Neural cell (in vitro differentiated cells): ENCODE measurements around the gene EDN1. TPM values are rescaled to one million over a fixed set of nuclear protein-coding genes. Genes with fewer than 3 reads are reported as not detected.

Experiments
- H2AFZ ChIP-seq: fragments of 200-600, 300-800 bp; sonication (generic), shearing (Covaris generic); 2 replicates; pipeline ENCODE4 v1.6.0; 2014; ENCODE audit warnings: low read depth, mild to moderate bottlenecking, antibody characterized with exemption, low read length, moderate library complexity
- H3F3A ChIP-seq: fragments of 200-600 bp; shearing (Covaris generic); 2 replicates; pipeline ENCODE4 v1.6.1; 2016; ENCODE audit warnings: mild to moderate bottlenecking, moderate library complexity, mixed read lengths, antibody characterized with exemption, low read length; ENCODE audit not compliant: insufficient read depth, poor library complexity, severe bottlenecking
- H3K27ac ChIP-seq: fragments of 200-600, 300-800 bp; sonication (generic), shearing (Covaris generic); 2 replicates; pipeline ENCODE4 v1.5.1; 2014; ENCODE audit warnings: mild to moderate bottlenecking, low read length, moderate library complexity
- H3K27me3 ChIP-seq: fragments of 300-800, 200-600 bp; sonication (generic), shearing (Covaris generic); 2 replicates; pipeline ENCODE4 v1.6.0; 2014; ENCODE audit warnings: mild to moderate bottlenecking, low read depth, low read length, moderate library complexity; ENCODE audit not compliant: insufficient read depth
- H3K36me3 ChIP-seq: fragments of 300-800, 200-600 bp; sonication (generic), shearing (Covaris generic); 2 replicates; pipeline ENCODE4 v1.5.1; 2014; ENCODE audit warnings: mild to moderate bottlenecking, antibody characterized with exemption, low read length, moderate library complexity; ENCODE audit not compliant: insufficient read depth
- H3K4me2 ChIP-seq: fragments of 300-800, 200-600 bp; sonication (generic), shearing (Covaris generic); 2 replicates; pipeline ENCODE4 v1.6.0; 2014; ENCODE audit warnings: mild to moderate bottlenecking, low read length
- H3K4me3 ChIP-seq: fragments of 300-800, 200-600 bp; sonication (generic), shearing (Covaris generic); 2 replicates; pipeline ENCODE4 v1.5.1; 2014; ENCODE audit warnings: mild to moderate bottlenecking, low read length, moderate library complexity
- H3K79me2 ChIP-seq: fragments of 200-600 bp; shearing (Covaris generic); replicated peaks from 2 replicates; pipeline ENCODE4 v1.6.0; 2014; ENCODE audit warnings: mild to moderate bottlenecking, low read length, moderate library complexity; ENCODE audit not compliant: insufficient read depth
- H3K9ac ChIP-seq: fragments of 300-800, 200-600 bp; sonication (generic), shearing (Covaris generic); 2 replicates; pipeline ENCODE4 v1.6.1; 2016; ENCODE audit warnings: mild to moderate bottlenecking, low read length, mixed read lengths
- H3K9me2 ChIP-seq: fragments of 200-600 bp; shearing (Covaris generic); 2 replicates; pipeline ENCODE4 v1.6.1; 2016; ENCODE audit warnings: mild to moderate bottlenecking, low read length, mixed read lengths; ENCODE audit not compliant: insufficient read depth
- H3K9me3 ChIP-seq: fragments of 200-600, 300-800 bp; sonication (generic), shearing (Covaris generic); 2 replicates; pipeline ENCODE4 v1.6.1; 2016; ENCODE audit warnings: mild to moderate bottlenecking, mixed run types, low read length, moderate library complexity, mixed read lengths
- H4K20me1 ChIP-seq: fragments of 200-600 bp; shearing (Covaris generic); 2 replicates; pipeline ENCODE4 v1.6.1; 2016; ENCODE audit warnings: mild to moderate bottlenecking, mixed run types; ENCODE audit not compliant: insufficient read depth
- CTCF ChIP-seq: fragments of 450-650 bp; IDR thresholded peaks from 2 replicates; pipeline ENCODE4 v1.5.1; 2014; ENCODE audit warnings: antibody characterized with exemption, mild to moderate bottlenecking, moderate library complexity; ENCODE audit not compliant: poor library complexity, severe bottlenecking
- EP300 ChIP-seq: fragments of 450-650 bp; conservative IDR thresholded peaks from 2 replicates; pipeline ENCODE4 v1.6.1; 2014; ENCODE audit warnings: antibody characterized with exemption, mild to moderate bottlenecking, moderate library complexity; ENCODE audit not compliant: poor library complexity, severe bottlenecking
- EZH2 ChIP-seq: fragments of 200-600, 300-800 bp; shearing (Covaris generic), sonication (generic); IDR thresholded peaks from 2 replicates; pipeline ENCODE4 v1.6.1; 2014; ENCODE audit warnings: antibody characterized with exemption, low read length, borderline replicate concordance, mild to moderate bottlenecking; ENCODE audit not compliant: insufficient read depth, poor library complexity, severe bottlenecking
- MXI1 ChIP-seq: fragments of 450-650 bp; conservative IDR thresholded peaks from 2 replicates; pipeline ENCODE4 v1.6.1; 2014; ENCODE audit warnings: antibody characterized with exemption, mild to moderate bottlenecking; ENCODE audit not compliant: poor library complexity, severe bottlenecking
- POLR2AphosphoS5 ChIP-seq: IDR thresholded peaks from 2 replicates; pipeline ENCODE4 v1.6.1; 2012
- RAD21 ChIP-seq: fragments of 450-650 bp; conservative IDR thresholded peaks from 2 replicates; pipeline ENCODE4 v1.6.1; 2014; ENCODE audit warnings: antibody characterized with exemption, mild to moderate bottlenecking, moderate library complexity
- SMC3 ChIP-seq: fragments of 450-650 bp; conservative IDR thresholded peaks from 2 replicates; pipeline ENCODE4 v1.6.1; 2014; ENCODE audit warnings: antibody characterized with exemption, mild to moderate bottlenecking, moderate library complexity; ENCODE audit not compliant: poor library complexity
- TAF1 ChIP-seq: IDR thresholded peaks from 2 replicates; pipeline ENCODE4 v1.6.1; 2012; ENCODE audit warnings: low read depth
- polyA plus RNA-seq: library from polyadenylated mRNA; depleted of rRNA; stranded (reverse); fragments of >200 nt; gene quantifications from 2 replicates; pipeline ENCODE4 v1.2.3, GENCODE V29; 2014
- TF ChIP-seq, protein P1 (sequence below): IDR thresholded peaks from 2 replicates; pipeline ENCODE4 v1.6.1; 2012; ENCODE audit warnings: borderline replicate concordance

EDN1 gene
- polyA plus RNA-seq, 1 donor from 2014 or later = 2.2 TPM

- Histone ChIP-seq H3K9me3 (no peaks in the 10 kb centered on the region), H3K4me3 (no peak overlapping the region), H3K9me2 (no peaks in the 10 kb centered on the region), H4K20me1 (no peaks in the 10 kb centered on the region), H3K9ac (no peak overlapping the region), H3K27ac (no peak overlapping the region), H3K27me3 (peaks cover 41% of the 10 kb centered on the region), H3K4me2 (no peak overlapping the region), H3F3A (no peaks in the 10 kb centered on the region), H3K36me3 (no peaks in the 10 kb centered on the region), H2AFZ (no peak overlapping the region), H3K79me2 (no peaks in the 10 kb centered on the region)
- TF ChIP-seq, protein P1, sequence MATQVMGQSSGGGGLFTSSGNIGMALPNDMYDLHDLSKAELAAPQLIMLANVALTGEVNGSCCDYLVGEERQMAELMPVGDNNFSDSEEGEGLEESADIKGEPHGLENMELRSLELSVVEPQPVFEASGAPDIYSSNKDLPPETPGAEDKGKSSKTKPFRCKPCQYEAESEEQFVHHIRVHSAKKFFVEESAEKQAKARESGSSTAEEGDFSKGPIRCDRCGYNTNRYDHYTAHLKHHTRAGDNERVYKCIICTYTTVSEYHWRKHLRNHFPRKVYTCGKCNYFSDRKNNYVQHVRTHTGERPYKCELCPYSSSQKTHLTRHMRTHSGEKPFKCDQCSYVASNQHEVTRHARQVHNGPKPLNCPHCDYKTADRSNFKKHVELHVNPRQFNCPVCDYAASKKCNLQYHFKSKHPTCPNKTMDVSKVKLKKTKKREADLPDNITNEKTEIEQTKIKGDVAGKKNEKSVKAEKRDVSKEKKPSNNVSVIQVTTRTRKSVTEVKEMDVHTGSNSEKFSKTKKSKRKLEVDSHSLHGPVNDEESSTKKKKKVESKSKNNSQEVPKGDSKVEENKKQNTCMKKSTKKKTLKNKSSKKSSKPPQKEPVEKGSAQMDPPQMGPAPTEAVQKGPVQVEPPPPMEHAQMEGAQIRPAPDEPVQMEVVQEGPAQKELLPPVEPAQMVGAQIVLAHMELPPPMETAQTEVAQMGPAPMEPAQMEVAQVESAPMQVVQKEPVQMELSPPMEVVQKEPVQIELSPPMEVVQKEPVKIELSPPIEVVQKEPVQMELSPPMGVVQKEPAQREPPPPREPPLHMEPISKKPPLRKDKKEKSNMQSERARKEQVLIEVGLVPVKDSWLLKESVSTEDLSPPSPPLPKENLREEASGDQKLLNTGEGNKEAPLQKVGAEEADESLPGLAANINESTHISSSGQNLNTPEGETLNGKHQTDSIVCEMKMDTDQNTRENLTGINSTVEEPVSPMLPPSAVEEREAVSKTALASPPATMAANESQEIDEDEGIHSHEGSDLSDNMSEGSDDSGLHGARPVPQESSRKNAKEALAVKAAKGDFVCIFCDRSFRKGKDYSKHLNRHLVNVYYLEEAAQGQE = no peak
- TF ChIP-seq MXI1 = no peak
- TF ChIP-seq CTCF = no peak
- no peak for TF ChIP-seq TAF1
- no peak for TF ChIP-seq RAD21
- no peak for TF ChIP-seq POLR2AphosphoS5
- TF ChIP-seq EP300 = no peak
- no peak for TF ChIP-seq SMC3
- no peak for TF ChIP-seq EZH2
These were observed 1.2 kb upstream of the EDN1 start for GRCh38 chr6:12288914-12289313.

GRCh38 chr6:12289365-12289919 is 719 bp upstream of the EDN1 start:
- H3K27ac ChIP-seq = no peak overlapping the region
- H3K27me3 ChIP-seq = peaks cover 41% of the 10 kb centered on the region
- H3K36me3 ChIP-seq = no peaks in the 10 kb centered on the region
- peak overlapping the region; percentile 57 for H3K4me3 ChIP-seq
- H2AFZ ChIP-seq = no peak overlapping the region
- H3K4me2 ChIP-seq = peak overlapping the region; percentile 20
- H3K9ac ChIP-seq = no peak overlapping the region
- H3K9me2 ChIP-seq = no peaks in the 10 kb centered on the region
- TF ChIP-seq RAD21 (no peak), EZH2 (no peak), CTCF (peak; percentile 48)
- H4K20me1 ChIP-seq = no peaks in the 10 kb centered on the region
- no peaks in the 10 kb centered on the region for H3K79me2 ChIP-seq
- no peaks in the 10 kb centered on the region for H3F3A ChIP-seq
- H3K9me3 ChIP-seq = no peaks in the 10 kb centered on the region
